A673 (cell line): ENCODE measurements around the gene RASSF4.

ENCODE experiments used
- EZH2 ChIP-seq: fragments of 200-600 bp; sonication (generic); IDR thresholded peaks from 2 replicates; pipeline ENCODE4 v1.6.1; 2017; ENCODE audit warnings: borderline replicate concordance, low read depth, mild to moderate bottlenecking, mixed read lengths, antibody characterized with exemption, low read length; ENCODE audit not compliant: poor library complexity, severe bottlenecking
- TF ChIP-seq, protein P1 (sequence below): fragments of 300-800, 200-600 bp; sonication (generic); conservative IDR thresholded peaks from 2 replicates; pipeline ENCODE4 v1.5.1; 2017; ENCODE audit warnings: low read depth, mild to moderate bottlenecking, antibody characterized with exemption, low read length, moderate library complexity, mixed read lengths

- TF ChIP-seq, protein P1, sequence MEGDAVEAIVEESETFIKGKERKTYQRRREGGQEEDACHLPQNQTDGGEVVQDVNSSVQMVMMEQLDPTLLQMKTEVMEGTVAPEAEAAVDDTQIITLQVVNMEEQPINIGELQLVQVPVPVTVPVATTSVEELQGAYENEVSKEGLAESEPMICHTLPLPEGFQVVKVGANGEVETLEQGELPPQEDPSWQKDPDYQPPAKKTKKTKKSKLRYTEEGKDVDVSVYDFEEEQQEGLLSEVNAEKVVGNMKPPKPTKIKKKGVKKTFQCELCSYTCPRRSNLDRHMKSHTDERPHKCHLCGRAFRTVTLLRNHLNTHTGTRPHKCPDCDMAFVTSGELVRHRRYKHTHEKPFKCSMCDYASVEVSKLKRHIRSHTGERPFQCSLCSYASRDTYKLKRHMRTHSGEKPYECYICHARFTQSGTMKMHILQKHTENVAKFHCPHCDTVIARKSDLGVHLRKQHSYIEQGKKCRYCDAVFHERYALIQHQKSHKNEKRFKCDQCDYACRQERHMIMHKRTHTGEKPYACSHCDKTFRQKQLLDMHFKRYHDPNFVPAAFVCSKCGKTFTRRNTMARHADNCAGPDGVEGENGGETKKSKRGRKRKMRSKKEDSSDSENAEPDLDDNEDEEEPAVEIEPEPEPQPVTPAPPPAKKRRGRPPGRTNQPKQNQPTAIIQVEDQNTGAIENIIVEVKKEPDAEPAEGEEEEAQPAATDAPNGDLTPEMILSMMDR: no peak
- TF ChIP-seq EZH2: no peak
Observed at GRCh38 chr10:45023426-45023825, 63.8 kb downstream of the RASSF4 start.
